Right cardiac atrium (tissue), 5 donors: Measurements from ENCODE around the gene TNFAIP8. TPM values are rescaled to one million over a fixed set of nuclear protein-coding genes. Genes with fewer than 3 reads are reported as not detected.
A peak's percentile ranks its signal among the peaks of the same experiment; 100 is the strongest.

ENCODE experiments used
- ATAC-seq, 2 donors: fragments of 200-7000 bp; cut with Tn5 transposase; one replicate each; pipeline versions ENCODE4 v1.8.0 to v1.9.1; 2020; ENCODE audit warnings: moderate library complexity in 2 of 2, mild to moderate bottlenecking in 1 of 2
- DNase-seq, 3 donors: peaks; one replicate each; pipeline ENCODE4 v3.0.0-alpha.2; 2020
- H3K27ac ChIP-seq: one replicate; pipeline ENCODE4 v1.5.1; 2013; ENCODE audit warnings: mild to moderate bottlenecking, low read length, control low read depth, moderate library complexity
- H3K27me3 ChIP-seq: one replicate; pipeline ENCODE4 v1.6.1; 2013; ENCODE audit not compliant: control insufficient read depth, insufficient read depth
- H3K4me1 ChIP-seq: one replicate; pipeline ENCODE4 v1.6.1; 2013; ENCODE audit warnings: low read length; ENCODE audit not compliant: control insufficient read depth, insufficient read depth
- H3K4me3 ChIP-seq: one replicate; pipeline ENCODE4 v1.5.1; 2013; ENCODE audit warnings: low read length, control low read depth
- H3K9me3 ChIP-seq: one replicate; pipeline ENCODE4 v1.6.1; 2013; ENCODE audit warnings: low read length; ENCODE audit not compliant: control insufficient read depth
- WGBS: extraction: QIAGEN DNeasy Blood & Tissue Kit; methylation state at CpG from one replicate; pipeline ENCODE4 v1.1.7; 2013; 5-methylcytosine and 5-hydroxymethylcytosine counted together
- intact Hi-C, 4 donors: fragments of 100-400 bp; cut with DNase I; formaldehyde crosslinking; loops; one replicate each; pipeline versions ENCODE4 v1.11.0 to v1.14.0; 2022 to 2023
- long read RNA-seq, 4 donors: library from polyadenylated mRNA; unstranded; transcript quantifications; one replicate each; pipeline ENCODE4 v2.0.0, GENCODE V29; 2020 to 2021
- polyA plus RNA-seq: library from polyadenylated mRNA; stranded (reverse); fragments of 200-250 nt; gene quantifications from one replicate; pipeline ENCODE4 v1.2.3, GENCODE V29; 2013
- total RNA-seq, 4 donors: library from RNA; stranded (reverse); fragmentation: NEBNext Ultra II Directional; extraction: Animal tissue kit (Norgen Biotek cat#: 25700); gene quantifications; one replicate each; pipeline ENCODE4 v1.2.1, GENCODE V29; 2021
- donor health status: healthy with polysubstance abuse.
- donor health status: DM: no; HTN: yes; CAD: no.
- donor health status: DM: no; HTN: no; CAD: no.
- donor health status: DM: no; HTN: yes; CAD: no; lungs with severe emphysema.
- donor health status: DM: yes; HTN: yes; CAD: no.

Gene TNFAIP8
- total RNA-seq (1 to 10 TPM; 4.1 to 5.9 (median 4.5) TPM), polyA plus RNA-seq (2.7 TPM)
- long read RNA-seq, donor 1, partial matches to known transcripts, result 0 of 3 reads
- long read RNA-seq, donor 1, other reads (novel, unspliced or antisense), result 1 of 3 reads
- long read RNA-seq, donor 2, full-length matches to known transcripts, result 1 of 1 reads
- long read RNA-seq, donor 2, partial matches to known transcripts, result 0 of 1 reads
- long read RNA-seq, donor 2, other reads (novel, unspliced or antisense), result 0 of 1 reads
- long read RNA-seq, donor 3, full-length matches to known transcripts, result 8 of 8 reads
- long read RNA-seq, donor 3, partial matches to known transcripts, result 0 of 8 reads
- long read RNA-seq, donor 3, other reads (novel, unspliced or antisense), result 0 of 8 reads
- long read RNA-seq, donor 4, partial matches to known transcripts, result 0 of 3 reads
- long read RNA-seq, donor 4, other reads (novel, unspliced or antisense), result 0 of 3 reads

- 1% methylated on average over 60 of the region's 60 CpGs for WGBS
- Histone ChIP-seq H3K4me3 (peak within 1 kb of the TSS; percentile 92), H3K27ac (peak within 1 kb of the TSS; percentile 22), H3K27me3 (no peaks in the 10 kb centered on the region), H3K4me1 (no peaks in the 10 kb centered on the region), H3K9me3 (no peaks in the 10 kb centered on the region)
- intact Hi-C loops, result no loop called here
- DNase-seq (peak; percentile 60 to 83 (median 81)), ATAC-seq (peak; percentile 84 to 91)
These were observed at the start of gene TNFAIP8 for GRCh38 chr5:119355685-119356611. Gene TNFAIP8, plus strand, starts transcription at chr5:119356019. Its CDS starts 72 bp downstream, at chr5:119356091.

- ATAC-seq (no peak), DNase-seq (no peak)
- 86% methylated on average over 3 of the region's 3 CpGs for WGBS
- Histone ChIP-seq H3K4me3 (no peak overlapping the region), H3K27ac (no peak overlapping the region), H3K27me3 (no peaks in the 10 kb centered on the region), H3K4me1 (peaks cover 2% of the 10 kb centered on the region), H3K9me3 (no peaks in the 10 kb centered on the region)
- intact Hi-C loops, result no loop called here
These were observed 48.6 kb upstream of the TNFAIP8 start for GRCh38 chr5:119307170-119307569.

- Histone ChIP-seq H3K27ac (no peak overlapping the region), H3K4me3 (no peak overlapping the region), H3K9me3 (no peaks in the 10 kb centered on the region), H3K27me3 (no peaks in the 10 kb centered on the region), H3K4me1 (no peaks in the 10 kb centered on the region)
- ATAC-seq (peak in 1 of 2 donors; percentile 29), DNase-seq (no peak)
- 83% methylated on average over 4 of the region's 4 CpGs for WGBS
- intact Hi-C loops, result no loop called here
These were observed 46.5 kb upstream of the TNFAIP8 start for GRCh38 chr5:119309326-119309725.

- DNase-seq (no peak), ATAC-seq (no peak)
- Histone ChIP-seq H3K9me3 (no peaks in the 10 kb centered on the region), H3K4me1 (no peaks in the 10 kb centered on the region), H3K27me3 (no peaks in the 10 kb centered on the region), H3K27ac (no peak overlapping the region), H3K4me3 (no peak overlapping the region)
- intact Hi-C loops, result no loop called here
- WGBS, result 89% methylated on average over 2 of the region's 2 CpGs
These were observed 44.1 kb upstream of the TNFAIP8 start for GRCh38 chr5:119311688-119312087.

- no peaks in the 10 kb centered on the region for H3K27me3 ChIP-seq
- H3K4me3 ChIP-seq, result no peak overlapping the region
- no peaks in the 10 kb centered on the region for H3K4me1 ChIP-seq
- DNase-seq, result no peak
- no peak overlapping the region for H3K27ac ChIP-seq
- no peaks in the 10 kb centered on the region for H3K9me3 ChIP-seq
- no peak for ATAC-seq
- WGBS, result 87% methylated on average over 5 of the region's 5 CpGs
- intact Hi-C loops, result no loop called here
These were observed 43.4 kb upstream of the TNFAIP8 start for GRCh38 chr5:119312403-119312802.

- DNase-seq (no peak), ATAC-seq (no peak)
- 91% methylated on average over 1 of the region's 1 CpG for WGBS
- Histone ChIP-seq H3K27me3 (no peaks in the 10 kb centered on the region), H3K4me3 (no peak overlapping the region), H3K4me1 (no peaks in the 10 kb centered on the region), H3K27ac (no peak overlapping the region), H3K9me3 (no peaks in the 10 kb centered on the region)
- intact Hi-C loops, result no loop called here
These were observed 42.6 kb upstream of the TNFAIP8 start for GRCh38 chr5:119313197-119313596.

GRCh38 chr5:119313658-119314605 is 41.9 kb upstream of the TNFAIP8 start:
- Histone ChIP-seq H3K4me3 (no peak overlapping the region), H3K27ac (no peak overlapping the region), H3K9me3 (no peaks in the 10 kb centered on the region), H3K27me3 (no peaks in the 10 kb centered on the region), H3K4me1 (no peaks in the 10 kb centered on the region)
- WGBS, result 85% methylated on average over 5 of the region's 5 CpGs
- ATAC-seq (no peak), DNase-seq (no peak)
- intact Hi-C loops, result no loop called here

GRCh38 chr5:119315516-119315949 is 40.3 kb upstream of the TNFAIP8 start:
- ATAC-seq (peak; percentile 36 to 41), DNase-seq (no peak)
- no peaks in the 10 kb centered on the region for H3K4me1 ChIP-seq
- no peaks in the 10 kb centered on the region for H3K9me3 ChIP-seq
- H3K27me3 ChIP-seq, result no peaks in the 10 kb centered on the region
- intact Hi-C loops, result no loop called here
- no peak overlapping the region for H3K27ac ChIP-seq
- WGBS, result 11% methylated on average over 2 of the region's 2 CpGs
- no peak overlapping the region for H3K4me3 ChIP-seq

GRCh38 chr5:119316086-119316485 is 39.7 kb upstream of the TNFAIP8 start:
- DNase-seq, result no peak
- no peak overlapping the region for H3K4me3 ChIP-seq
- intact Hi-C loops, result no loop called here
- no peaks in the 10 kb centered on the region for H3K4me1 ChIP-seq
- no peak for ATAC-seq
- no peaks in the 10 kb centered on the region for H3K27me3 ChIP-seq
- no peaks in the 10 kb centered on the region for H3K9me3 ChIP-seq
- 96% methylated on average over 8 of the region's 8 CpGs for WGBS
- H3K27ac ChIP-seq, result no peak overlapping the region

- Histone ChIP-seq H3K27me3 (no peaks in the 10 kb centered on the region), H3K4me3 (no peak overlapping the region), H3K27ac (no peak overlapping the region), H3K4me1 (no peaks in the 10 kb centered on the region), H3K9me3 (no peaks in the 10 kb centered on the region)
- DNase-seq (no peak), ATAC-seq (no peak)
- intact Hi-C loops, result no loop called here
- 87% methylated on average over 3 of the region's 3 CpGs for WGBS
These were observed 38.9 kb upstream of the TNFAIP8 start for GRCh38 chr5:119316906-119317305.
